Activated CD4-positive, CD25-positive, alpha-beta regulatory T cell (primary cell): Measurements from ENCODE around the gene CYP2W1.
"Not testable (repeated sequence)": the region's sequence is repeated elsewhere in the genome, so short reads cannot be mapped to it uniquely, and the experiment has no call there.

ENCODE experiments used
- DNase-seq, 4 experiments: peaks; one replicate each; lab custom pipeline; 2025; lab: John Stamatoyannopoulos, UW

The CYP2W1 gene

GRCh38 chr7:997404-998395, 14.7 kb downstream of the CYP2W1 start:
- no peak for DNase-seq

GRCh38 chr7:999149-999879, 16.3 kb downstream of the CYP2W1 start:
- DNase-seq: no peak

GRCh38 chr7:999941-1000935, 17.3 kb downstream of the CYP2W1 start:
- no peak for DNase-seq

- not testable (repeated sequence) for DNase-seq
Observed at GRCh38 chr7:1001069-1001770, 18.2 kb downstream of the CYP2W1 start.

- not testable (repeated sequence) for DNase-seq
Observed at GRCh38 chr7:1002026-1002425, 19.0 kb downstream of the CYP2W1 start.

- DNase-seq: not testable (repeated sequence)
Observed at GRCh38 chr7:1002445-1002844, 19.5 kb downstream of the CYP2W1 start.

GRCh38 chr7:1004018-1004852, 21.3 kb downstream of the CYP2W1 start:
- no peak for DNase-seq

- DNase-seq: no peak
Observed at GRCh38 chr7:1005303-1005702, 22.3 kb downstream of the CYP2W1 start.

- no peak for DNase-seq
Observed at GRCh38 chr7:1007901-1008300, 24.9 kb downstream of the CYP2W1 start.

GRCh38 chr7:1008733-1009363, 25.9 kb downstream of the CYP2W1 start:
- DNase-seq: no peak

GRCh38 chr7:1009747-1010146, 26.8 kb downstream of the CYP2W1 start:
- no peak for DNase-seq

- no peak for DNase-seq
Observed at GRCh38 chr7:1010226-1010625, 27.2 kb downstream of the CYP2W1 start.

- DNase-seq: no peak
Observed at GRCh38 chr7:1011297-1012003, 28.5 kb downstream of the CYP2W1 start.

GRCh38 chr7:1012004-1012715, 29.2 kb downstream of the CYP2W1 start:
- no peak for DNase-seq

GRCh38 chr7:1012716-1013095, 29.7 kb downstream of the CYP2W1 start:
- DNase-seq: no peak

GRCh38 chr7:1013581-1013980, 30.6 kb downstream of the CYP2W1 start:
- no peak for DNase-seq

- no peak for DNase-seq
Observed at GRCh38 chr7:1014681-1015080, 31.7 kb downstream of the CYP2W1 start.
